ENCODE data around the gene SLC7A7.

DNA sequence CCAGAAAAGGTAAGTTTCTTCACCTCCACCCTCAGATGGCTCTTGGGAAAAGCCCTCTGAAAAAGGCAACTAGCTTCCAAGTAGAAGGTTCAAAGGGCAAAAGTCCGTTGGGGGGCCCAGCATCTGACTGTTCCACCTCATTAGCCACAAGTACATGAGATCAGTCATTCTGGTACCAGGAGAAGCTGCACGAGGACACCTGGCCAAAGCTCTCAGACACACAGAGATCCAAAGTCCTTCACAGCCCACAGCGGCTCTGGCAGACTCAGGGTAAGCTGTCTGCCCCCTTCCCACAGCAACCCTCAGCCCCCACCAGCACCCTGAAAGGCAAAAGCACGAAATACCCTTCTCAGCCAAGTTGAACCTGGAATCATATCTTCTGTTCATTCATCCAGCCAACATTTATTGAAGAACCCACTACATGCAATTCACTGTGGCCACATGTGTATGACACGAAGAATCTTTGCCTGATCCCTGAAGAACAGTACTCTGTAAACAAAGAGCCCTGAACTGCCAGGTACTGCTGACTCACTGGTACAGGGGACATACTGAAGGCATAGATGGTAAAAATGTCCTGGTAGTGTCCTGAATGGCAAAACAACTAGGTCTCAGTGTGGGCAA, 19.0 kb downstream of the SLC7A7 start:
- TF ChIP-seq, protein P1, sequence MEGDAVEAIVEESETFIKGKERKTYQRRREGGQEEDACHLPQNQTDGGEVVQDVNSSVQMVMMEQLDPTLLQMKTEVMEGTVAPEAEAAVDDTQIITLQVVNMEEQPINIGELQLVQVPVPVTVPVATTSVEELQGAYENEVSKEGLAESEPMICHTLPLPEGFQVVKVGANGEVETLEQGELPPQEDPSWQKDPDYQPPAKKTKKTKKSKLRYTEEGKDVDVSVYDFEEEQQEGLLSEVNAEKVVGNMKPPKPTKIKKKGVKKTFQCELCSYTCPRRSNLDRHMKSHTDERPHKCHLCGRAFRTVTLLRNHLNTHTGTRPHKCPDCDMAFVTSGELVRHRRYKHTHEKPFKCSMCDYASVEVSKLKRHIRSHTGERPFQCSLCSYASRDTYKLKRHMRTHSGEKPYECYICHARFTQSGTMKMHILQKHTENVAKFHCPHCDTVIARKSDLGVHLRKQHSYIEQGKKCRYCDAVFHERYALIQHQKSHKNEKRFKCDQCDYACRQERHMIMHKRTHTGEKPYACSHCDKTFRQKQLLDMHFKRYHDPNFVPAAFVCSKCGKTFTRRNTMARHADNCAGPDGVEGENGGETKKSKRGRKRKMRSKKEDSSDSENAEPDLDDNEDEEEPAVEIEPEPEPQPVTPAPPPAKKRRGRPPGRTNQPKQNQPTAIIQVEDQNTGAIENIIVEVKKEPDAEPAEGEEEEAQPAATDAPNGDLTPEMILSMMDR (conservative IDR thresholded peaks at IDR 0.05 in 1 of 2, IDR thresholded peaks at IDR 0.05 in 1 of 2; ENCODE audit: low read depth in 1 of 2, low read length in 2 of 2) = no peak
- no peak for TF ChIP-seq EZH2 (IDR thresholded peaks at IDR 0.05; ENCODE audit: low read length, missing control alignments)

All from fibroblast of lung (primary cell).